Prostate gland (tissue), 2 donors: ENCODE measurements around the gene PSIP1.
"Not testable (repeated sequence)": the region's sequence is repeated elsewhere in the genome, so short reads cannot be mapped to it uniquely, and the experiment has no call there.

Experiments used
- CTCF ChIP-seq, 4 experiments: fragments of 200-600 bp in 2 of 4; fragments of 450-650 bp in 2 of 4; sonication (generic) in 2 of 4; IDR thresholded peaks; 1 replicate in 3 of 4; 2 replicates in 1 of 4; pipeline ENCODE4 v1.5.1; 2016 to 2019; ENCODE audit warnings: antibody characterized with exemption in 4 of 4, mild to moderate bottlenecking in 2 of 4, moderate library complexity in 2 of 4
- POLR2A ChIP-seq: fragments of 450-650 bp; IDR thresholded peaks from one replicate; pipeline ENCODE4 v1.6.1; 2016; ENCODE audit warnings: antibody characterized with exemption, mild to moderate bottlenecking
- POLR2AphosphoS5 ChIP-seq: sonication (generic); formaldehyde crosslinking; IDR thresholded peaks from one replicate; pipeline ENCODE4 v1.6.1; 2017; ENCODE audit warnings: antibody characterized with exemption

- not testable (repeated sequence) for TF ChIP-seq POLR2A; CTCF (IDR thresholded peaks at IDR 0.05); POLR2AphosphoS5
These were observed 16.3 kb upstream of the PSIP1 start for GRCh38 chr9:15527035-15527434.
